Peyer's patch (tissue), 4 donors: Measurements from ENCODE around the gene FNDC3B.

Experiments used
- POLR2A ChIP-seq, 2 donors: fragments of 450-650 bp; IDR thresholded peaks; one replicate each; pipeline ENCODE4 v1.5.1; 2017; ENCODE audit warnings: antibody characterized with exemption in 2 of 2, mild to moderate bottlenecking in 2 of 2, moderate library complexity in 2 of 2
- TF ChIP-seq, protein P1 (sequence below), 6 experiments: fragments of 450-650 bp in 4 of 6; fragments of 200-600 bp in 2 of 6; sonication (generic) in 1 of 6; IDR thresholded peaks; one replicate each; pipeline ENCODE4 v1.5.1; 2017 to 2019; ENCODE audit warnings: antibody characterized with exemption in 6 of 6, mild to moderate bottlenecking in 3 of 6, moderate library complexity in 1 of 6

DNA sequence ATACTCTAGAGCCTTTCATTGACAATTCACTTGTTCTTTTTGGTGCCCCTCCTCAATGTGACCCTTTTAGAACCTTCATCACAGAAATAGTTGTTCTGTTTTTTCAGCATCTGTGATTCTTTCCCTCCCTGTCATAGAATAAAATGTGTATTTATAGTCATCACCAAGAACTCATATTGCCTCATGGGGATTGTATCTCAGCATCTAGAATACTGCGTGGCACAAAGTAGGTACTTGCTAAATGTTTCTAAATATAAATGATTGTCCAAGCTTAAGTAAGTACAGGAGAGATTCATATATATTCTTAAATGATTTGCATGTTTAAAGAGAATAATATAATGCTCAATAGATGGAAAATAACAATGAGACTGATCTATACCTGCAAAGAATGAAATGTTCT lies 190.1 kb downstream of the FNDC3B start:
- TF ChIP-seq, protein P1, sequence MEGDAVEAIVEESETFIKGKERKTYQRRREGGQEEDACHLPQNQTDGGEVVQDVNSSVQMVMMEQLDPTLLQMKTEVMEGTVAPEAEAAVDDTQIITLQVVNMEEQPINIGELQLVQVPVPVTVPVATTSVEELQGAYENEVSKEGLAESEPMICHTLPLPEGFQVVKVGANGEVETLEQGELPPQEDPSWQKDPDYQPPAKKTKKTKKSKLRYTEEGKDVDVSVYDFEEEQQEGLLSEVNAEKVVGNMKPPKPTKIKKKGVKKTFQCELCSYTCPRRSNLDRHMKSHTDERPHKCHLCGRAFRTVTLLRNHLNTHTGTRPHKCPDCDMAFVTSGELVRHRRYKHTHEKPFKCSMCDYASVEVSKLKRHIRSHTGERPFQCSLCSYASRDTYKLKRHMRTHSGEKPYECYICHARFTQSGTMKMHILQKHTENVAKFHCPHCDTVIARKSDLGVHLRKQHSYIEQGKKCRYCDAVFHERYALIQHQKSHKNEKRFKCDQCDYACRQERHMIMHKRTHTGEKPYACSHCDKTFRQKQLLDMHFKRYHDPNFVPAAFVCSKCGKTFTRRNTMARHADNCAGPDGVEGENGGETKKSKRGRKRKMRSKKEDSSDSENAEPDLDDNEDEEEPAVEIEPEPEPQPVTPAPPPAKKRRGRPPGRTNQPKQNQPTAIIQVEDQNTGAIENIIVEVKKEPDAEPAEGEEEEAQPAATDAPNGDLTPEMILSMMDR (IDR thresholded peaks at IDR 0.05): no peak
- no peak for TF ChIP-seq POLR2A (IDR thresholded peaks at IDR 0.05)
